GM18870 (cell line): ENCODE results near the gene KLHL3.

Experiments used
- ATAC-seq: cut with Tn5 transposase; IDR thresholded peaks from one replicate; pipeline ENCODE4 v1.9.1; 2021; ENCODE audit warnings: moderate library complexity; ENCODE audit not compliant: unreplicated experiment

The KLHL3 gene

DNA sequence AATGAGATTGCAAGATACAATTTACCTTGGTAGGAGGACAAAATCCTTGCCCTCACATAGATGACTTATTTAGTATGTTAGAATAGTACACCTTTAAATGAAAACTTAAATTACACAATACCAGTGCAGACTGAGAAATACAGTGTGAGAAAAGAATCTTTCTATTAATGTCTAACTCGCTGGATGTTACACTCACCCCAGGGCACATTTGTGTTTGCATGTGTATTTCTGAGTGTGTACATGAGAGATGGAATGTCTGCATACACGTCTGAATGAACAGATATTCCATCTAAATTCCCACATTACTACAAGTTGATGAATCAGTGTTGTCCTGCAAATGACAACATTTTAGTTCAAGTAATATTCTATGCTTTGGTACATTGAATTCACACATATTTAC lies 99.8 kb downstream of the KLHL3 start:
- no peak for ATAC-seq

DNA sequence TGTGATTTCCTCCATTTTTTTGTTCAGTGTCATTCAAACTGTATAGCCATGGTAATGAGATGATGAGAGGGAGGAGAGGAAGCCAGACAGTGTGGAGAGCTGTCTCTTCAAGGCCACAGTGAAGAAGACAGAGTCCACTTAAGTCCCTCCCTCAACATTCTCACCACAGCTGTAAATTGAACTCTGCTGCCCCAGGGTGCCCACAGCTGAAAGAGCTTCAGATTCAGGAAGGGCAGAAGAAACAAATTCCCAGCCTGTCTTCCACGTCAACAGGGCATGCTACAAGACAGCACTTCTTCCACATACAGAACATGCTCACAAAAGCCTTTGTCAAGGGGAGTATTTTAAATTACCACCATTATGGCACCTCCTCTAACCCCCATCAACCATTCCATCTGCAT lies 100.4 kb downstream of the KLHL3 start:
- no peak for ATAC-seq

DNA sequence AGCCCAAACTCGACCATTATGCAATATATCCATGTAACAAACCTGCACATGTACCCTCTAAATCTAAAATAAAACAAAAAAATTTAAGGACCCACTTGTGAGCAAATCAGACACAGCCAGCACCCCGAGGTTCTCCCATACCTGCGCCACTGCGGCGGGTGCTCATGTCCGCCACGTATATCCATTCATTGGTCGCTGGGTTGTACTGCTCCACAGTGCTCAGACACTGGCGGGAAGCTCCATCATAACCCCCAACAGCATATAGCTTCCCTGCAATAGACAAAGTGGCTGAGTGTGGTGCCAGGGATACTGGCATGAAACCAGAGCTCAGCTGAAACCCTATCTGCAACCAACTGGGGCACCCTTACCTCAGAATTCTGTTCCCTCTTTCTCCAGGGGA lies 102.0 kb downstream of the KLHL3 start:
- no peak for ATAC-seq

DNA sequence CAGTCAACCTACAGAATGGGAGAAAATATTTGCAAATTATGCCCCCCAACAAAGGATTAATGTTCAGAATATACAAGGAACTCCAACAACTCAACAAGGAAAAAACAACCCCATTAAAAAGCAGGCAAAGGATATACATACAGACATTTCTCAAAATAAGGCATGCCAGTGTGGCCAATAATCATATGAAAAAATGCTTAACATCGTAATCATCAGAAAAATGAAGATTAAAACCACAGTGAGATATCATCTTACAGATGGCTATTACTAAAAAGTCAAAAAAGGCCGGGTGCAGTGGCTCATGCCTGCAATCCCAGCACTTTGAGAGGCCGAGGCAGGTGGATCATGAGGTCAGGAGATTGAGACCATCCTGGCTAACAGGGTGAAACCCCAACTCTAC lies 103.2 kb downstream of the KLHL3 start:
- no peak for ATAC-seq

DNA sequence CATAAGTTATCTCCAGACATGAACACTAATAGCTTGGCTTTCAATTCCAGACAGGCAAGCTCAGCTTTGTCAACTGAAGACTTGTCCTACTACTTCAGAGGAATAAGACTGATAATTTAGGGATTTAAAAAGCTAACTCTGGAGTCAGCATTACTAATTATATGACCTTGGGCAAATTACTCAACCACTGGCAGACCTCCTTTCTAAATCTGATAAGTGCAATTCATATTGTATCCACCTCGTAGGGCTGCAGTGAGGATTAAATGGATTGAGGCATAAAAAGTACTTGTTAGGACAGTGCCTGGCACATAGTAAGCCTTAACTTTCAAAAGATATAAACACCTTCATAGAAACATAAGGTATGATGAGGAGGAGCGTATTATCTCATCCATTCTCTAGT lies 104.4 kb downstream of the KLHL3 start:
- no peak for ATAC-seq

DNA sequence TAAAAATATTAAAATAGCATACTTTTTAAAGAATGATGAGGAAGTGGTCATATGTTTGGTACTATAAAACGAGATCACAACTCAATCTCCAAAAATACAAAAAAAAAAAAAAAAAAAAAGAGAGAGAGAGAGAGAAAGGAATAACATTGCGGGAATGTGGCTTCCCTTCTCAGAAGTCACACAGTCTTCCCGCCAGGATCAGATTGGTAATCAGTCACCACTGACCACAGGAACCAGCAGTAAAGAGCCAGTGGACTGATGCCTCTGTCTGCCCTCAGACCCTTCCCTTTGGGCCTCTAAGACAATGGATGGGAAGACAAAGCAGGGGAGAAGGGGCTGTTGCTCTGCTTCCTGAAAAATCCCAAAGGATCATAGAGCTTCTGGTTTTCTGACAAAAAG lies 104.9 kb downstream of the KLHL3 start:
- no peak for ATAC-seq

DNA sequence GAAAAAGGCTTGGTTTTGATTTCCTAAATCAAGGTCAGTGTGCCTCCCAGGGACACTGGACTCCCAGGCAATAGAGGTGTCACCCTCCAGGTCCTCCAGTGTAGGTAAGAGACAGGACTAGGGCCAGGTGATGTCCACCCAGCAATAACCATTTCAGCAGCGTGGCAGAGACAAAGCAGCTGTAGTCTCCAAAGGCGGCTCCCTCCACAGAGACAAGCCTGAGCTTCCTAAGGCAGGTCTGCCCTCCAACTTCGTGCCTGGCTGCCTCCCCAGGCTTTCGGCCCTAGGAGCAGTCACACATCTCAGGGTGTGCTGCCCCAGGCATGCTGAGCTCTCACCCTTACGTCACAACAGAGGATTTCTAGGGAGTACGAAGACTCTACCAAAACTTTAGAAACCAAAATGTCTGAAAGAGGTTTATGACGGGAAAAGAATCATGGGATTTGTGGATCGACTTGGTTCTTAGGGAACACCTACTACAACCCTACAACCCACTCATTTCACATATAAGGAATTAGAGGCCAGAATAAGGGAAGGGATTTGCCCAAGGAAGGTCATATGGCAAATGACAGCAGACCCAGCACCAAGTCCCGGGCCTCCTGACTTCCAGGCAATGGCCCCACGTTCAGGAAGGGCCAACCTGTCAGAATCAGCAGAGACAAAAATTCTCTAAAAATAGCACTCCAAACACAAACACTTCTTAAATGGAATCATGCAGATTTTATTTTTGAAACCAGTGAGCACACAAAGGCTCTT lies 105.5 kb downstream of the KLHL3 start:
- no peak for ATAC-seq

DNA sequence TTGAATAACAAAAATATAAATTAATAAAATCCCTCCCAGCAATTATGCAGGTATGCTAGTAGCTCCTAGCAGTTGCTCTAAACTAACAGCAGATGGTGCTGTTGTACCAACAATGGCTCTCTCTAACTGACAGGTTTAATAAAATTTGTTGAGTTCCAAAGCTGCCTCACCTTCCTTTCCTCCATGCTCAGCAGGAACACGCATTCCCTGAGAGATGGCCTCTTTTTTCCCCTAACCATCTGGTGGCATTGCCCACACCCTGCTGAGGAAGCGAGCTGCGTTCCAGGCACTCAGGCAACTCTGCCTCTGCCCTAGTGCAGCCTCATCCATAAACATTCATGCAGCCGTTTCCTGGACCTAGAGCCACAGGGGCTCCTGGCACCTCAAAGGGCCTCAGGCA lies 106.2 kb downstream of the KLHL3 start:
- ATAC-seq: peak; percentile 48

DNA sequence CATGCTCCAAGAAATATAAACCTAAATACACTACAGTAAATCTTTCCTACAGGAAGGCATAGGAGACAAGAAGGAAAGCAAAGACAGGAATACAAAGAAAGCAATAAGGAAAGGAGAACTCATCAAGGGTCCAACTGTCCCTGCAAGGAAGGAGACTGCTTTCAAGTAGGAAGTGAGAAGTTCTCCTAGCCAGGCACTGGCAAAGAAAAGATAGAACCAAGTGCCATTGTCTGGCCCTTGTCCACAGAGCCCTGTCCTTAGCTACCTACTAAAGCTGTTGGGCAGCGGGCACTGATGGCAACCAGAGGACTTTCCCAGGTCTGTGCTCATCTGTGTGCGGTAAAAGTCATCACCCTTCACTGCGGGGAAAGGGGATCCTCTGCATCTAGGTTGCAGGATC lies 108.2 kb downstream of the KLHL3 start:
- ATAC-seq: no peak

DNA sequence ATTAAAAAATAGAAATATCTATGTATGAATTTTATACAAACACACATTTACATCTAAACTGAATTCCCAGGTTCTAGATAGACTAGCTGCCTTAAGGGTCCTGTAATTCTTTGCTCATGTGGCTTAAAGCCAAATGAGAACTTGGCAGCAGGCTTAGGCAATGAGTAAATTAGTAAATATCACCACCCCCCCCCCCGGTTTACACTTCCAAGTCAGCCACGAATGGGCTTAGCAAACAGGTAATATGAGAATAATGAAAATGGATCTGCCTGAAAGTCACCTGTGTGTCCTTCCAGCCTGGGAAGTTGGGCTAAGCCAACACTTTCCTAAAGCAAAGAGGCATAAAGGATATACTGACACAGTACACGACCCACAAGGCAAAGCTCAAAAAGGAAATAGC lies 108.6 kb downstream of the KLHL3 start:
- no peak for ATAC-seq

DNA sequence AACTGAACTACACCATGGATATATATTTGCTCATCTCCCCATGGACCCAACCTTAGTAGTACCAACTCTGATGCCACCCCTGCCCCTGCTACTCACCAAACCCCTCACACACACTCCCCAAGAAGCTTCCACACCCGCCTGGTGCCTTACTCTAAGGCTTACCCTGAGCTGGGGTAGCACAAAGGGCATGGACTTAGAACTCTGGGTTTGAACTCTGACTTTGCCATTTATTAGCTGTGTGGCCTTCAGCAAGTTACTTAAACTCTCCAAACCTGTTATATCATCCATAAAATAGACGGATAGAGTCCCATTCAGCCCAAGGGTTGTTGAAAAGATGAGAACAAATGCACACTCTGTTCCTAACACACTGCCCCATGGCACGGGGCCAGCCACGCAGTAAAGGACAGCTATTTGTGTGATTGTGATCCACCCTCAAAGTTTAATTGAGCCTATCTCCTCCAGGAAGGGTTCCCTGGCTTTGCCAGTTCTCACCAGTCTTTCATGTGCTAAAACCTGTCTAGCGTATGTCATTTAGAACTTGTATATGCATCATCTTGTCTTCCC lies 111.0 kb downstream of the KLHL3 start:
- no peak for ATAC-seq

DNA sequence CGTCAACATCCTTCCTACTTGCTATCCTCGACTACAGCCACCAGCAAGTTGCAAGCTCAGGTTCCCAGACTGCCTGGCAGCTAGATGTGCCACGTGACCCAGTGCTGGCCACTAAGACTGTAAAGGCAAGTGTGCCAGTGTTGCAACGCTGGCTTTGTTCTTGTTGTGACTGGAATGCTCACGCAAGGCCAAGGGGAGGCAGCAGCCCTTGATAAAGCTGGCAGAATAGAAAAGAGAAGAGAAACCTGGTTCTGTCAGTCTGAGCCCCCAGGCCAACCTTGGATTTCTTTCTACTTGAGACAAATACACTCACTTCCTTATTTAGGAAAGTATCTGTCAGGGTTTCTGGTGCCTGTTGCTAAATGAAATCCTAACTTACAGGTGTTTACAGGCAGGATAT lies 113.0 kb downstream of the KLHL3 start:
- no peak for ATAC-seq

DNA sequence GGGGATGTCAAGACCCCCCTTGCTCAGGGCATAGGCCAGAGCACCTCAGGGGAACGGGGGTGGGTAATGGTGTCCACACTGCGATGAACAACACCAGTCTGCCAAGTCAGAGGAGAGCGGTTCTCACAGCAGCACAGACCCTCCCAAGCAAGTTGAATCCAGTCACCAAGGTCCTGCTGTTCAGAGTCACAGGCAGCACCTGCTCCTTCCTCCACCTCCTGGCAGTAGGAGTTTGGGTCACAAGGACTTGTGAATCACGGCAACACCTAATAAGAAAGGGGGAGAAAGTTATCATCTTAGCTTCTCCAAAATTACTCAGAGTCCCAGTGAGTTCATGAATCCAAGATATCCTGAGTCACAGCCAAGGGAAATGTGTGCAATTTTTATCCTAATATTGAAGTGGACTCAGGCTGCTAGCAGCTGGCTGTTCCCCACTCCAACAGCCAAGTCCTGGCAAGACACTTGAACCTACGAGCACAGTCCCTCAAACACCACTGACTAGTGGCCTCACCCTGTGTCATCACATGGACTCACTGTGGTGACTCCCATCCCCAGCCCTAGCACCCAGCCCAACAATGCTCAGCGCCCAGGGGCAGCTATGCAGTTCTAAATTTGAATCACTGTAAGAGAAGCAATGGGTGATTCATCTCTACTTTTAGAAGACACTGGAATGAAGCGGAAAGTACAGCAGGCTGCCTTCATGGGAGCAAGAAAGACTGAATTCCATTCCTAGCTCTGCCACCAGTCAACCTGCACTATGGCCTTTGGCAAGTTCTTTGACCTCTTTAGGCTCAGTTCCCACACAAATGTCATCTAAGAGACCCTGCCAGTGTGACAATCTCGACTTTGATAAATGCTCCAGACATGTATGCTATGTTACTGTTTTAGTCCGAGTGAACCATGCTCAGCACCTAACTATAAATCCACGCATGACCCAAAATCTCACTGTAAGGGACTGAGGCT lies 113.7 kb downstream of the KLHL3 start:
- ATAC-seq: no peak

DNA sequence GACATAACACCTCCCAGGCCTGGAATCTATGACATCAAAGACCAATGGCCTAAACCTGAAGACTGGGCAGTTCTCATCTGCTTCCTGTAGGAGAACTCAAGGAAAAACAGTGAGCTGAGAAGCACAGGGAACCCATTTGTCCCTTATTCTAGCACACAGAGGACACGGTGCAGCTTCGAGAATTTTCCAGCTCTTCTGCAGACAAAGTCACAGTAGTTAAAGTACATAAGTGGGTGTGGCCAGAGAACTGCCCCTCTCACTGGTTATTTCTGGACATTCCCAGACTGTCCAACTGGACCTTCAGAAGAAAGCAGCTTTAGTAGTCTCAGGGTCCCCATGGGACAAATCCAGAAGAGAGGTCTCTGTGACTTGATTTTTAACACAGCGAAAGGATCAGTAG lies 114.6 kb downstream of the KLHL3 start:
- ATAC-seq: no peak

DNA sequence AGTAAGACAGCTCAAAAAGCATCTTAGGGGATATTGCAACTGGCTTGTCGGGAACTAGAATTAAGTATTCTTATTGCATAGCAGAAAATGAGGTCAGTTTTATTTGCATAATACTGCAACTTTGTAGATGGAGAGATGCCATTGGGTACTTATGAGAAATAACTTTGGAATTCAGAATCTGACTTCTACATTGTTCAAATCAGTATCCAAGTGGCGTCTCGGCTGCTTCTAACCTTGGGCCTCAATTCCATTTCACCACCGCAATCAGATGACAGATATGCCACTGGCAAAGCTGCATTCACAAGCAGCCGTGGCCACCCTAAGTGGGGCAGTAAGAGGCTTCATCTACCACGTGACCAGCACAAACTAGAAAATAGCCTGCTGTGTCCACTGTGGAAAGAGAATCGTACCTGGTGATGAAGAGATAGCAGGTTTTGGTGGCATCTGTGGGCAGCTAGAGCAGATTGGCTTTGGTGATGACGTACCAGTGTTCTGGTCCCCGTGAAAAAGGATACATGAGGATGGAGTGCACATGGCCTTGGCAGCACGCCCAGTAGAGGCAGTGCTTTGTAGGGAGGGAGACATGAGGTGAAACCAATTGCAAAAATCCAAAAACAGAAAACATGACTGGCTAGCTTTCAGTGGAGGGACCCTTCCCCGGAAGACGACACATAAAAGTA lies 116.6 kb downstream of the KLHL3 start:
- no peak for ATAC-seq

DNA sequence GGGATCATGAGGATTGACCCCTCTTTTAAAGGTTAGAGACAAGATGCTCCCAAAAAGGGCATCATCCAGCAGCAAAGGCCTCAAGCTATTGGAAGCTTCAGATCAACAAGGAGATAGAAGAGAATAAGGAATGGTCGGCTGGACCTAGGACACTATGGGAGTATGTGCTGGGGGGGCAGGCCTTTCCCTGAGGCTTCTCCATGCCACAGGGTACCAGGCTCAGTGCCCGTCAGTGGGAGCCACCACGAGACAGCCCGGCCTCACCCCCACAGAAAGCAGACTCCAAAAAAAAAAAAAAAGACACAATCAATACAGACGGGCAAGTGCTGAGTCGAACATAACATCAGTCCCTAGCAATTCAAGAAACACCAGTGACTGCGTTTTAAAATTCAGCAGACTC lies 117.4 kb downstream of the KLHL3 start:
- ATAC-seq: no peak

DNA sequence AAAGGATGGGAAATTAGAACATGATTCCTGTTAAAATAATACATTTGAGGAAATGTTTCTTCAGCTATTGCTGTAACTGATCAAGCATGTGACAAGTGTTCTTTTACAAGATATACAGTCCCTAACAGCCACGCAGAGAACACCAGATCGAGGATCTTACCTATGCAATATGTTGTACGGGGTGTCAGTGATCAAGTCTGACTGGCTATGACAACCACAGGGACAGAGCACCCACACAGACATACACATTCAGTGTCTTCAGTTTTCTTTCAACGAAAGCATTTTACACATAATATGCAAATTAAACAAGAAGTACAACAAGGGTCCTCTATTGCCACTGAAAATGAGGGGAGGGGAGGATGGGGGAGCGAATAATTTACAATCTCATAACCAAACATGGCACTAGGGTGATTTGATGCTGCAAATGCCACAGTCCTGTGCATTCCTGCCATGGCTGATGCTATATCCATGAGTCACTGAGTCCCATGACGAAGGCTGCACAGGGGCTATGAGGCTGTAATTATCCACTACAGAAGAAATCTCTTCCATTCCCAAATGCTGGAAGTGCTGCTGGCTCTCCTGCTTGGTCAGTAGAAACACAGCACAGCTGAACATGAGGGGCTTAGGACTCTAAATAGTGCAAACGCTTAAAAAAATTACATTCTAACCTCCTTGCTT lies 118.2 kb downstream of the KLHL3 start:
- ATAC-seq: no peak

DNA sequence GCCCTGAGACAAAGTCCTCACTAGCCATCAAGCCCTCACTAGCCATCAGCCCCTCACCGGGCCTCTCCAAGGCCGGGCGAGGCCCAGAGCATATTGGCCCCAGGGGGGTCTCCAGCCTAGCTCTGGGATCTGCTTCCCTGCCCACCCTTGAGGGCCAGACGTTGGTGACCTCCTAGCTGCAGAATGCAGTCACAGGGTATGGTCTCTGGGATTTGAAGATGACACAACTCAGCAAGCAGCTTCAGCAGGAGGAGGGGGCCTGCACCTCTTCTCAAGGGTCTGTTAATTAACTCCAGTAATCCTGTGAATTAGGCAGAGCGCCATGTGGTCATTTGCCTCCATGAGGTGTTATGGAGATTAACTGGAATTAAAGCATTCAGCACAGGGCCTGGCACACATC lies 119.8 kb downstream of the KLHL3 start:
- no peak for ATAC-seq

DNA sequence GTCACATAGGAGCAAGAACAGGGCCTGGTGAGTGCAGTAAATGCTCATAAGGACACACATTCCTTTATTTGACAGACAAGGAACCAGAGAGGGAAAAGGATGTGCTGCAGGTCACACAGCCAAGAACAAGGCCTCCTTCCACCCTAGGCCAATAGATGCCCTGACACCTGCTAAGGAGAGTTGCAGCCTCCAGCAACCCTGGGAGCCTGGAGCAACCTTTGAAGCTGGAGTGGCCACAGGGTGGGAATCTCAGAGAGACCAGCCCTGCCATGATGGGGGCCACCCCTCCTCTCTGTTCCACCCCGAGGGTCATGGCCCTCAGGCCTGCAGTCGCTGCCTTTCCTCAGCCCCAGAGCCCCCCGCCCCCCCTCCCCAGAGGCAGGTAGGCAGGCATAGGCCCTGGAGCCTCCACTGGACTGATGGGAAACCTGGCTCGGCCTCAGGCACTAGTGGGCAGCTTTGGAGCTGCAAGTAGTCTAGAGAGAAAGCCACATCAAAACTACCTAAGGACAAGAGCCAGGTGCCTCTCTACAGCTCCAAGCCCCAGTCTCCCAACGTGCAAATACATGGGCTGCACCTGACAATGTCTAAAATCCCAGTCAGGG lies 120.6 kb downstream of the KLHL3 start:
- ATAC-seq: no peak

DNA sequence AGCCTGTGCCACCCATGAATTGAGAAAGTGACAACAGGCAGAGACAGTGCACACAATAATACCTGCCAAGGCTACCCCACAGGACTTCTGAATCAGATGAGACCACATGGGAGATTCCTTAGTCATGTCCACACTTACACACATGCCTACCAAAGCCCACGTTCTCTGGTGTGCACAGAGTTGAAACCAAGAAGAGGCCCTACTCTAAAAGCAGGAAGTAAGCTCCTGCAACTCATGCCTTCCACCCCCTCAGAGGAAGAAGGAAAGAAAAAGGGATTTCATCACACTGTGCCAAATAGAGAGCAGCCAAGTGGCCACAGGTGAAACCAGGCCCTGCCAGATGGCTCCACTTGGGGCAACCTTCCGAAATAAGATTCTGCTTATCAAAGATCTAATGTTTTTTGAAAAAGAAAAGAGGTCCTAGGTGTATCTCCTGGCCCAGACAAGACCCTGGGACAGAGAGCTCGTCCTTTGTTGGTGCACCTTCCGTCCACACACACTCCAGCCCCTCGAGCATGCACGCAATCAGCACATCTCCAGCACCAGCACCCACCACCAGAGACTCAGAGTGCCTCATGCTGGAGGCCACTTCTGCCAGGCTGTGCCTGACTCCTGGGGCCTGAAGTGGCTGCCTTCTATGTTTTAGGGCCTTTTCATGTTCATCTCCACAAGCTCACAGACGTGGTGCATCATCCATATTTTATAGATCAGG lies 122.2 kb downstream of the KLHL3 start:
- ATAC-seq: no peak
